NCI-H2107 treated with DMSO at 0.1 percent for 48 hours (cell line): Measurements from ENCODE around the gene SLC13A2.
"Not testable (repeated sequence)": the region's sequence is repeated elsewhere in the genome, so short reads cannot be mapped to it uniquely, and the experiment has no call there.

Experiments
- DNase-seq: peaks from one replicate; lab custom pipeline; 2025; ENCODE audit not compliant: unreplicated experiment; lab: John Stamatoyannopoulos, UW

The SLC13A2 gene

DNA sequence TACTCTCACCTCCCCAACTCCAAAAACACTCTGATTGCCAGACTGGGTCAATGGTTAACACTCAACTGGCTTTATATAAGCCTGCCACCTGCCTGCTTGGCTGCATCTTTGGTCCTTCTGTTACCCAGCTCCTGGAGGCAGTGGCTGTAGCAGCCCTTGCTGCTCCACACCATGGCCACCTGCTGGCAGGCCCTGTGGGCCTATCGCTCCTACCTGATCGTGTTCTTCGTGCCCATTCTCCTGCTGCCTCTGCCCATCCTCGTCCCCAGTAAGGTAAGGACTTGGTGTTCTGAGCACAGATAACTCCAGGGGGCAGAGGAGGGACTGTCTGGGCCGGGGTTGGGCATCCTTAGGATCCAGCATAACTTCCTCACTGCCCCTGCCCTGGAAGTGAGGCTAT lies at the start of gene SLC13A2:
TSS of gene SLC13A2 (plus strand) at position 103 of the 400 bp plus-strand sequence. CDS start at position 172, 69 bp downstream.
- DNase-seq: no peak

DNA sequence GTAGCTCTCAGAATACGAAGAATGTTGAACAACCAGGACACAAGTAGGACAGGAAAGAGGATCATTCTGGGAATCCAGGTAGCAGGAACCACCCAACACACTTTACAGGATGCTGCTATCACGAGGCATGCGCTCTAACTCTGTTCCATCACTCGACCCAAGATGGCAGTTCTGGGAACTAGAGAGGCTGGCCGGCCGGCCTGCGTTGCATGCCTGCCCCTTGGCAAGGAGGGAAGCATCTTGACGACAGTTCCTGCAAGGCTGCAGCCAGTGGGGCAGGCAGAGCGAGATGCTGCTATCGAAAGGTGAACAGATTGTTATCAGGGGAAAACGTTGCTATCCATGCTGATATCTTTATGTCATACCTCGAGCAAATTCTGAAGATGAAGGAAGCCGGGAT lies 48.2 kb upstream of the SLC13A2 start:
- DNase-seq: no peak

- DNase-seq: no peak
These were observed 47.3 kb upstream of the SLC13A2 start for GRCh38 chr17:28426081-28426519.

GRCh38 chr17:28427371-28427770 lies 46.1 kb upstream of the SLC13A2 start:
- DNase-seq: peak; percentile 81

DNA sequence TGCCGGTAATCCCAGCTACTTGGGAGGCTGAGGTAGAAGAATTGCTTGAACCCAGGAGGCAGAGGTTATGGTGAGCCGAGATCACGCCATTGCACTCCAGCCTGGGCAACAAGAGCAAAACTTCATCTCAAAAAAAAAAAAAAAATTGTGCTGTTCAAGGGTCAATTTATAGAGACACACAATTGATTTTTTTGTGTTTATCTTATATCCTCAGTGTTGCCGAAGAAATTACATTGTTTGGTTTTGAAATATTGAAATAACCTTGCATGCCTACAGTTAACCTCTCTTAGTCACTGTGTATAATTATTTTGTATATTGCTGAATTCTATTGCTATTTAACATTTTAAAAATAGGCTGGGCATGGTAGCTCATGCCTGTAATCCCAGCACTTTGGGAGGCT lies 45.5 kb upstream of the SLC13A2 start:
- not testable (repeated sequence) for DNase-seq

- DNase-seq: no peak
These were observed 39.7 kb upstream of the SLC13A2 start for GRCh38 chr17:28433721-28434120.

- DNase-seq: not testable (repeated sequence)
These were observed 39.1 kb upstream of the SLC13A2 start for GRCh38 chr17:28434326-28434725.

DNA sequence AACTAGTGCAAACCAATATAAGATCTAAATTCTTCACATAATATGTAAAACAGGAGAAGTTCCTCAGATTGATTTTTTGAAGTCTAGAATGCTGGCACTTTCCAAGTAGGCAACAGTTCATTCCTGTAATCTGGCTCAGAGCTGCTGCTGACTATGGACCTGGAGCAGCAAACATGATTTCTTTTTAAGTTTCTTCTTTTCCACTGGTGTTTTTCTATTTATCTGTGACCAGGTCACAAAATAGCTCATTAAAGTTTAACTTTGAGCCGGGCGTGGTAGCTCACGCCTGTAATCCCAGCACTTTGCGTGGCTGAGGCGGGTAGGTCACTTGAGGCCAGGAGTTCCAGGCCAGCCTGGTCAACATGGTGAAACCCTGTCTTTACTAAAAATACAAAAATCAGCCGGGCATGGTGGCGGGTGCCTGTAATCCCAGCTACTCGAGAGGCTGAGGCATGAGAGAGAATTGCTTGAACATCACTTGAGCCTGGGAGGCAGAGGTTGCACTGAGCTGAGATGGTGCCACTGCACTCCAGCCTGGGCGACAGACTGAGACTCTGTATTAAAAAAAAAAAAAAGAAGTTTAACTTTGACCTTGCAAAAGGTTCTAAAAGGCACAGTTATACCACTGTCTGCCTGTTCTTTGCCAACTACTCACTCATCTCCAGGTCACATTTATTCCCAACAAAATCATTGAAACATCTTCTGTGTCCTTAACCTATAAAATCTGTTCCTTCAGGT lies 29.4 kb upstream of the SLC13A2 start:
- DNase-seq: no peak

GRCh38 chr17:28446716-28447395 lies 26.6 kb upstream of the SLC13A2 start:
- DNase-seq: no peak

DNA sequence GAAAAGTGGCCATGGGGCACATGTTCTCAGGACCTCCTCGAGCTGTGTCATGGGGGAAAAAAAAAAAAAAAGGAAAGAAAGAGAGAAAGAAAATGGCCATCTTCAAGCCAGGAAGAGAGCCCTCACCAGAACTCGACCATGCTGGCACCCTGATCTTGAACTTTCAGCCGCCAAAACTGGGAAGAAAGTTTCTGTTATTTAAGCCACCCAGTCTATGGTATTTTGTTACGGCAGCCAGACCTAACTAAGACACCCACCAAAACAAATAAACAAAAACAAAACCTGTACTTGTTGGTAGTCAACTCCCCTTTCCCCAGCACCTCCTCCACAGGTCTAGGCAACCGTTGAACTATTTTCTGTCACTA lies 26.1 kb upstream of the SLC13A2 start:
- DNase-seq: no peak

GRCh38 chr17:28449859-28450258 lies 23.6 kb upstream of the SLC13A2 start:
- DNase-seq: no peak

GRCh38 chr17:28457890-28458289 lies 15.6 kb upstream of the SLC13A2 start:
- DNase-seq: no peak

DNA sequence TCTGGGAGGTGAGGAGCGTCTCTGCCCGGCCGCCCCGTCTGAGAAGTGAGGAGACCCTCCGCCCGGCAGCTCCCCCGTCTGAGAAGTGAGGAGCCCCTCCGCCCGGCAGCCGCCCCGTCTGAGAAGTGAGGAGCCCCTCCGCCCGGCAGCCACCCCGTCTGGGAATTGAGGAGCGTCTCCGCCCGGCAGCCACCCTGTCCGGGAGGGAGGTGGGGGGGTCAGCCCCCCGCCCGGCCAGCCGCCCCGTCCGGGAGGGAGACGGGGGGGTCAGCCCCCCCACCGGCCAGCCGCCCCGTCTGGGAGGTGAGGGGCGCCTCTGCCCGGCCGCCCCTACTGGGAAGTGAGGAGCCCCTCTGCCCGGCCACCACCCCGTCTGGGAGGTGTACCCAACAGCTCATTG lies 14.6 kb upstream of the SLC13A2 start:
- DNase-seq: not testable (repeated sequence)

DNA sequence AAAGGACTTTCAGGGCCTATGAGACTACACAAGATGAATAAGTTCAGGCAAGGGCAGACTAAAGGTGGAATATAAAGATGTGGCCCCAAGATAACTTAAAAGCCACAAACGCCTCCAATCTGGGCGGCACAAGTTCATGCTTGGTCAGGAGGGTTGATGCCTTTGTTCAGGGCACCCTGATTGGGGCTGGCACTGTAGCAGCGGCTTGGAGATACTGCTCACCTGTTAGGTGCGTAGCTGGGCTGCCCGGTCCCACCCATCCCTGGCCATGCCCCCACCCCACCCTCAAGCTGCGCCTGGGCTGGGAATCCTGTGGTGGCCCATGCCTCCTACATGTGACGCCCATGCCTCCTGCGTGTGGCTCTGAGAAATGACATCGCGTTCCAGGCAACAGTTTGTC lies 12.5 kb upstream of the SLC13A2 start:
- no peak for DNase-seq

- DNase-seq: no peak
These were observed 7.4 kb upstream of the SLC13A2 start for GRCh38 chr17:28466001-28466400.

GRCh38 chr17:28466521-28467048 lies 6.9 kb upstream of the SLC13A2 start:
- DNase-seq: no peak

DNA sequence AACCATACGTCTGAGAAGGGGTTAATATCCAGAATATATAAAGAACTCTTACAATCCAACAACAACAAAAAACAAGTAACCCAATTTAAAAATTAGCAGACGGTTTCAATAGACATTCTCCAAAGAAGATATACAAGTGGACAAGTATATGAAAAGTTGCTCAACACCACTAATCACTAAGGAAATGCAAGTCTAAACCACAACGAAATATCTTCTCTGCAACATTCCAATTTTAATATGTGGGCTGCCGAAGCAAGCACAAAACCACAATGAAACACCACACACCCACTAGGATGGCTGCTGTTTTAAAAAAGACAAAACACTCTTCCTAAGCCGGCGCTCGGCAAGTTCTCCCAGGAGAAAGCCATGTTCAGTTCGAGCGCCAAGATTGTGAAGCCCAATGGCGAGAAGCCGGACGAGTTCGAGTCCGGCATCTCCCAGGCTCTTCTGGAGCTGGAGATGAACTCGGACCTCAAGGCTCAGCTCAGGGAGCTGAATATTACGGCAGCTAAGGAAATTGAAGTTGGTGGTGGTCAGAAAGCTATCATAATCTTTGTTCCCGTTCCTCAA lies 5.9 kb upstream of the SLC13A2 start:
- no peak for DNase-seq

- DNase-seq: not testable (repeated sequence)
These were observed 5.3 kb upstream of the SLC13A2 start for GRCh38 chr17:28468033-28468735.

GRCh38 chr17:28468781-28469180 lies 4.7 kb upstream of the SLC13A2 start:
- no peak for DNase-seq

- no peak for DNase-seq
These were observed 4.1 kb upstream of the SLC13A2 start for GRCh38 chr17:28469376-28469775.

DNA sequence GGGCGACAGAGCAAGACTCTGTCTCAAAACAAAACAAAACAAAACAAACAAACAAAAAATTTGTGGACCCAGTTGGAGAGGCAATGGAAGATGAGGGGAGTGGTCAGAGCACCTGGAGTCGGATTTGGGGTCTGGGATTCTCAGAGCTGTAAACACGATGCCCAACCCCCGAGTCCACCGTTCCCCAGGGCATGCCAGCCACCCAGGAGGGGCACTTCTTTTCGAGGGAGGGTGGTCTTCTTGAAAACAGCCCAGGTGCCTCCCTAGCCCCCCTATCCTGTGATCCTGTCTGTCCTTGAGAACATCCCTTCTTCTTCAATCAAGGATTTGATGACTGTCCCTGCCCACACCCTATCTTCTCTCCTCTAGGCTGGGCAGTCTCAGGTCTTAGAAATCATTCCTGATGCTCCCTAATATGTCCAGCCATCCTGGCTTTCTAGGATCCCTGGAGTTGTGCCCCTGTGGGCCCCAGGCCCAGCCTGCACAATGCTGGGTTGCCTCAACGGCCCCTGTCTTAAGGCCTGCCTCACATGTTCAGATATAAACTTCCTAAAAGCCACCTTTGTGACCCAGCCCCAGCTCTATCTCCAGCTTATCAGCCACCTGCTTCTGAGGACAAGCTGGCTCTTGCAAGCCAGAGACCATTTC lies 3.1 kb upstream of the SLC13A2 start:
- no peak for DNase-seq
